ENCODE results near the gene CDC27.

Gene CDC27

DNA sequence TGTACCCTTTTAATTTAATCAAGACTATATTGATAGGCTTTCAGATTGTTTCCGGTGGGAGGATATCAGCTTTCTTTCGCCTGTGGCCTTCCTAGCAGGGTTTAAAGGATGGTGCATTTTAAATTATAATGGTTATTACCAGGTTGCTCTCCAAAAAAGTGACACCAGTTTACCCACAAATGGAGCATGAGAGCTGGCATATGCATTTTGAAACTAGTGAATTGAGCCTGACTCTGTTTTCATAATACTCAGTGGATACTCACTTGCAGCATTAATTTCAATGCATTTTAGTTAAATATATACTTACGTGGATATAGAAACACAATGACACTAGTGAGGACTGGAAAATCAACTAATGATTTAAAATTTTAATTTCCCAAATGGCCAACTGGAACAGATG, 25.8 kb upstream of the CDC27 start:
- CTCF ChIA-PET, result no interaction called here
- POLR2A ChIA-PET, result no interaction called here
- no peak for DNase-seq (ENCODE audit: extremely low spot score)
- TF ChIP-seq, protein P1, sequence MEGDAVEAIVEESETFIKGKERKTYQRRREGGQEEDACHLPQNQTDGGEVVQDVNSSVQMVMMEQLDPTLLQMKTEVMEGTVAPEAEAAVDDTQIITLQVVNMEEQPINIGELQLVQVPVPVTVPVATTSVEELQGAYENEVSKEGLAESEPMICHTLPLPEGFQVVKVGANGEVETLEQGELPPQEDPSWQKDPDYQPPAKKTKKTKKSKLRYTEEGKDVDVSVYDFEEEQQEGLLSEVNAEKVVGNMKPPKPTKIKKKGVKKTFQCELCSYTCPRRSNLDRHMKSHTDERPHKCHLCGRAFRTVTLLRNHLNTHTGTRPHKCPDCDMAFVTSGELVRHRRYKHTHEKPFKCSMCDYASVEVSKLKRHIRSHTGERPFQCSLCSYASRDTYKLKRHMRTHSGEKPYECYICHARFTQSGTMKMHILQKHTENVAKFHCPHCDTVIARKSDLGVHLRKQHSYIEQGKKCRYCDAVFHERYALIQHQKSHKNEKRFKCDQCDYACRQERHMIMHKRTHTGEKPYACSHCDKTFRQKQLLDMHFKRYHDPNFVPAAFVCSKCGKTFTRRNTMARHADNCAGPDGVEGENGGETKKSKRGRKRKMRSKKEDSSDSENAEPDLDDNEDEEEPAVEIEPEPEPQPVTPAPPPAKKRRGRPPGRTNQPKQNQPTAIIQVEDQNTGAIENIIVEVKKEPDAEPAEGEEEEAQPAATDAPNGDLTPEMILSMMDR (IDR thresholded peaks at IDR 0.05; ENCODE audit: control extremely low read depth, extremely low read depth, low read depth, missing control alignments), result no peak

DNA sequence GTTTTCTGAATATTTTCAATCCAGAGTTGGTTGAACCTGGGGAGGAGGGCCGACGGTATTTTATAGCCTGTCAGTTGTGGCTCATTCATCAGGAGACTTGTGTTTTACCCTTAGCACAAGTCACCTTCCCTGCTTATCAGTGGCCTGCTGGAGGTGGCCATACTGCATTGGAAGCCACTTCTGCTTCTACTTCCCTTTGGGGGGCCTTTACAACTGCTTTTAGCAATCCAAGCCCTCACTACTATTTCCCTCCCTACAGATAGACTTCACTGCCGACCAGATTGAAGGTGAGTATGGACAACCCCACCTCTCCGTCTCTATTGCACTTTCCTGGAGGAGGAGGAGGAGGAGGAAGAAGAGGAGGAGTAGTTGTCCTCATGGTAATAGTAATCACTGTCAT, 24.4 kb upstream of the CDC27 start:
- no peak for DNase-seq (ENCODE audit: extremely low spot score)
- ChIA-PET POLR2A (no interaction called here), CTCF (no interaction called here)
- TF ChIP-seq, protein P1 (IDR thresholded peaks at IDR 0.05; ENCODE audit: control extremely low read depth, extremely low read depth, low read depth, missing control alignments), result no peak

DNA sequence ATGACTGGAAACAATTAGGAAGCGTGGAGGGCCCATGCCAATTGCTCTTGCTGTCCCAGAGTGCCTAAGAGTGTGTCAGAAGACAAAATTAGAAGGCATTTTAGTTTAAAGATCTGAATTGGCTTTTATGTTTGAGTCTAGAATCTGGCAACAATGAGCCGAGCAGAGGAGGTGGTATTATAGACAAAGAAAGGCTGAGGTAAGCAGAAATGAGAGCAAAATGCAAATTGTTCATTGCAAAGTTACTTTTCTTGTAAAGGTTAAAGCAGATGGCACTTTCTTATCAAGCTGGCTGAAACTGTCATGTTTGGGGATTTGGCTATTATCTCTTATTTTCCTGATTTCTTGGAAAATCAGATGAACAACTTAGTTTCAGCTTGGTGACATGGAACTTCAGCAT, 23.4 kb upstream of the CDC27 start:
- TF ChIP-seq, protein P1 (IDR thresholded peaks at IDR 0.05; ENCODE audit: control extremely low read depth, extremely low read depth, low read depth, missing control alignments), result no peak
- DNase-seq (ENCODE audit: extremely low spot score), result no peak
- ChIA-PET CTCF (no interaction called here), POLR2A (no interaction called here)

DNA sequence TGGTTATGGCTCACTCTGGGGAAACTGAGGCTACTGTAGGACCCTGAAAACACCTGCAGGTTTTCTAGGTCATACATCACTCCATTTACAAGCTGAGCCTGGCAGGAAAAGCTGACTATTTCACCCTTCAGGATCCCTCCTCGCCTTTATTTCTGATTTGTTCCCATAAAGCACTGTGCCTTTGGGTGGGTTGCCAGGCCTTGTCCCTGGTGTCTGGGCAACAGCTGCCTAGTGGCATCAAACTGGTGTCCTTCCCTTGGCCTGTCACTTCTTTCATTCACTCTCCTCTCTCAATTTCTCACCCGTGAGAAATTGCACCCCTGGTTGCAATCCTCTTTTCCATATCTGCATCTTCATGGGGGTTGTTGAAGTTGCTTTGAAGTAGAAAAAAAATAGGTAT, 21.7 kb upstream of the CDC27 start:
- no peak for DNase-seq (ENCODE audit: extremely low spot score)
- POLR2A ChIA-PET, result no interaction called here
- CTCF ChIA-PET, result interaction anchor here (0.9 to 4.0 kb wide), 5 partner anchors 9 to 105 kb away, joined by 3 to 18 read pairs (median 12); no protein-coding TSS in a partner anchor
- TF ChIP-seq, protein P1 (IDR thresholded peaks at IDR 0.05; ENCODE audit: control extremely low read depth, extremely low read depth, low read depth, missing control alignments), result no peak

DNA sequence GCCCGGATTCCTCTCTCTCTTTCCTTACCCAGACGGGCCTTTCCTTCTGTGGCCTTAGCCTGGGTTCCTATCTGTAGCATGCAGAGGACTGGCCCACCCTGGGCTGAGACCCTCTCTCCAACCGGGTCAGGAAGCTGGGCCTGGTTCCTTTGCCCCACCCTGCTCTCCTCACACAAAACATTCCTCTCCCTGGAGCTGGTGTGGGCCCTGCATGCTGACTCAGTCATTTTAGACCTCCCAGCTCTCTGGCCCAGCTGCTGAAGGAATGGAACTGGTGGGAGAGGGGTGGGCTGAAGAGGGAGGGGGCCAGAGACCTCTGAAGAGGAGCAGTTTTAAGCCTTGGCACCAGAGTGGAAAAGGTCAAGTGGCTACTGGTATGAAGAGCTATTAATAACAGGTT, 21.0 kb upstream of the CDC27 start:
- POLR2A ChIA-PET, result no interaction called here
- no peak for DNase-seq (ENCODE audit: extremely low spot score)

DNA sequence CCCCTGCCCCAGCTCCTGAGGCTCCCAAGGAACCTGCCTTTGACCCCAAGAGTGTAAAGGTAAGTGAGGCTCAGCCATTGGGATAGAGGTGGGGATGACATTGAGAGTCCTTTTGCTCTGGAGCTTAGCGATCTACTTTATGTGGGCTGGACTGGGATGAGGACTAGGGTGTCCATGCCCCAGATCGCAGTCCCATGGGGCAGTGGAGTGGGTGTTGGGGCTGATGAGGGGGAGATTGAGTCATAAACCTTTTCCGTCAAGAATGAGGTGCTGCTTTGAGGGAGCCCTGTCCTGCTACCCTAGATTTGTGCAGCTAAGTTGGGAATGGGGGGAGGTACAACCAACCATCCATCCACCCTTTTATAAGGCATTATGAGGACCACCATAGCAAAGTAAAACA, 20.4 kb upstream of the CDC27 start:
- TF ChIP-seq, protein P1 (IDR thresholded peaks at IDR 0.05; ENCODE audit: control extremely low read depth, extremely low read depth, low read depth, missing control alignments), result no peak
- no peak for DNase-seq (ENCODE audit: extremely low spot score)
- CTCF ChIA-PET, result interaction anchor here (1.4 to 4.0 kb wide), 4 partner anchors 10 to 106 kb away, joined by 3 to 29 read pairs (median 15); no protein-coding TSS in a partner anchor
- POLR2A ChIA-PET, result no interaction called here

More for the DNA sequence above, 21.0 kb upstream of the CDC27 start:
- TF ChIP-seq, protein P1 (IDR thresholded peaks at IDR 0.05; ENCODE audit: control extremely low read depth, extremely low read depth, low read depth, missing control alignments), result no peak
- CTCF ChIA-PET, result interaction anchor here (0.9 to 4.0 kb wide), 5 partner anchors 10 to 106 kb away, joined by 3 to 18 read pairs (median 12); no protein-coding TSS in a partner anchor
